Loucy (cell line): ENCODE measurements around the gene AHNAK.

Experiments used
- H2AFZ ChIP-seq: fragments of 200-600 bp; sonication (generic); 2 replicates; pipeline ENCODE4 v1.6.0; 2016; ENCODE audit warnings: antibody characterized with exemption, mild to moderate bottlenecking, low read length, moderate library complexity
- H3F3A ChIP-seq: fragments of 200-600 bp; 2 replicates; pipeline ENCODE4 v1.6.0; 2016; ENCODE audit warnings: antibody characterized with exemption, low read depth, mild to moderate bottlenecking
- H3K27me3 ChIP-seq: fragments of 200-600 bp; sonication (generic); 2 replicates; pipeline ENCODE4 v1.6.1; 2014; ENCODE audit warnings: low read length, mild to moderate bottlenecking; ENCODE audit not compliant: insufficient read depth, poor library complexity, severe bottlenecking
- H3K36me3 ChIP-seq: fragments of 200-600 bp; sonication (generic); 2 replicates; pipeline ENCODE4 v1.6.1; 2016; ENCODE audit warnings: low read length; ENCODE audit not compliant: insufficient read depth
- H3K4me1 ChIP-seq: fragments of 200-600 bp; sonication (generic); 2 replicates; pipeline ENCODE4 v1.5.1; 2014; ENCODE audit warnings: low read length, mild to moderate bottlenecking; ENCODE audit not compliant: insufficient read depth, poor library complexity, severe bottlenecking
- H3K4me2 ChIP-seq: fragments of 200-600 bp; sonication (generic); 2 replicates; pipeline ENCODE4 v1.6.0; 2014; ENCODE audit warnings: antibody characterized with exemption, low read length, low read depth, mild to moderate bottlenecking; ENCODE audit not compliant: poor library complexity, severe bottlenecking
- H3K4me3 ChIP-seq: fragments of 200-600 bp; sonication (generic); 2 replicates; pipeline ENCODE4 v1.5.1; 2014; ENCODE audit warnings: low read length, mild to moderate bottlenecking, mixed read lengths; ENCODE audit not compliant: poor library complexity, severe bottlenecking
- H3K79me2 ChIP-seq: fragments of 200-600 bp; sonication (generic); 2 replicates; pipeline ENCODE4 v1.6.1; 2014; ENCODE audit warnings: low read length; ENCODE audit not compliant: insufficient read depth
- H3K9ac ChIP-seq: fragments of 200-600 bp; sonication (generic); 2 replicates; pipeline ENCODE4 v1.6.0; 2014; ENCODE audit warnings: mild to moderate bottlenecking, low read depth, low read length, moderate library complexity; ENCODE audit not compliant: poor library complexity, severe bottlenecking
- H3K9me2 ChIP-seq: fragments of 200-600 bp; sonication (generic); replicated peaks from 2 replicates; pipeline ENCODE4 v1.6.1; 2016; ENCODE audit warnings: low read depth, low read length, mixed read lengths
- H3K9me3 ChIP-seq: fragments of 200-600 bp; sonication (generic); 2 replicates; pipeline ENCODE4 v1.6.1; 2014; ENCODE audit warnings: mild to moderate bottlenecking, antibody characterized with exemption, low read length, low read depth; ENCODE audit not compliant: insufficient read depth
- H4K20me1 ChIP-seq: fragments of 200-600 bp; sonication (generic); 2 replicates; pipeline ENCODE4 v1.6.0; 2014; ENCODE audit warnings: antibody characterized with exemption, low read length, mild to moderate bottlenecking; ENCODE audit not compliant: insufficient read depth, poor library complexity, severe bottlenecking
- EZH2phosphoT487 ChIP-seq: fragments of 200-600 bp; IDR thresholded peaks from 2 replicates; pipeline ENCODE4 v1.6.1; 2018; ENCODE audit warnings: antibody characterized with exemption, mild to moderate bottlenecking, moderate library complexity, borderline replicate concordance
- TF ChIP-seq, protein P1 (sequence below): fragments of 200-600 bp; sonication (generic); conservative IDR thresholded peaks from 2 replicates; pipeline ENCODE4 v1.5.1; 2014; ENCODE audit warnings: mild to moderate bottlenecking, antibody characterized with exemption, low read length

AHNAK gene

DNA sequence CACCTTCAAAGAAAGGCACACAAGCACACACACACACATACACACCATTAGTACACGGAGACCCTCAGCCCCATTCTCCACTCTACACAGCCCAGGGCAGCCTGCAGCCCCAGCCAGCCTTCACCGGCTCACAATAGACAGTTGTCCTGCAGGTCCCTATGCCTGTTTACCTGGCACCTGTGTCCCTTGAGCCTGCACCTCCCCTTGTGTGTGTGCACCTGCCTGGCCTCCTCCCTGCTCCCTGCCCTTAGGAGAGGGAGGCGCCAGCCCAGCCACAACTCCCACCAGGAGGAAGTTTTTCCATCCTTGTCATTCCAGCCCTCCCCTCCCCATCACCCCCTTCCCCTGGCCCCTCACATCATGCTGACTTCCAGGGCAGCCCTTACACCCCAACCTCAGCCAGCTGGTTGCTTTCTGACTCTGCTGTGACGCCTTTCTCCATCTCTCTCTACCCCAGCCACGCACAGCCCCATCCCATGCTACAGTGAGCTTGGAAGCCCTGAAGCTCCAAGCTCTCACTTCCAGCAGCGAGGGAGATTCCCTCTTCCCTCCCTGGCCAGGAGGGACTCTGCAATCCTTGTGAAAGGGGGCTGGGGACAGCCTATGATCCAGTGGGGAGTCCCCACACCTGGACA is 4.4 kb downstream of the AHNAK start:
- no peaks in the 10 kb centered on the region for H4K20me1 ChIP-seq
- H3K4me3 ChIP-seq: peak overlapping the region; percentile 70
- peak overlapping the region; percentile 30; the same call in 1 of the 2 replicates for H2AFZ ChIP-seq
- H3K4me1 ChIP-seq: peaks cover 57% of the 10 kb centered on the region
- peaks cover 32% of the 10 kb centered on the region for H3K79me2 ChIP-seq
- no peaks in the 10 kb centered on the region for H3K9me2 ChIP-seq
- peak overlapping the region; percentile 89 for H3K4me2 ChIP-seq
- peak overlapping the region; percentile 70 for H3K9ac ChIP-seq
- no peaks in the 10 kb centered on the region for H3K36me3 ChIP-seq
- no peak for TF ChIP-seq EZH2phosphoT487
- TF ChIP-seq, protein P1, sequence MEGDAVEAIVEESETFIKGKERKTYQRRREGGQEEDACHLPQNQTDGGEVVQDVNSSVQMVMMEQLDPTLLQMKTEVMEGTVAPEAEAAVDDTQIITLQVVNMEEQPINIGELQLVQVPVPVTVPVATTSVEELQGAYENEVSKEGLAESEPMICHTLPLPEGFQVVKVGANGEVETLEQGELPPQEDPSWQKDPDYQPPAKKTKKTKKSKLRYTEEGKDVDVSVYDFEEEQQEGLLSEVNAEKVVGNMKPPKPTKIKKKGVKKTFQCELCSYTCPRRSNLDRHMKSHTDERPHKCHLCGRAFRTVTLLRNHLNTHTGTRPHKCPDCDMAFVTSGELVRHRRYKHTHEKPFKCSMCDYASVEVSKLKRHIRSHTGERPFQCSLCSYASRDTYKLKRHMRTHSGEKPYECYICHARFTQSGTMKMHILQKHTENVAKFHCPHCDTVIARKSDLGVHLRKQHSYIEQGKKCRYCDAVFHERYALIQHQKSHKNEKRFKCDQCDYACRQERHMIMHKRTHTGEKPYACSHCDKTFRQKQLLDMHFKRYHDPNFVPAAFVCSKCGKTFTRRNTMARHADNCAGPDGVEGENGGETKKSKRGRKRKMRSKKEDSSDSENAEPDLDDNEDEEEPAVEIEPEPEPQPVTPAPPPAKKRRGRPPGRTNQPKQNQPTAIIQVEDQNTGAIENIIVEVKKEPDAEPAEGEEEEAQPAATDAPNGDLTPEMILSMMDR: no peak
- no peaks in the 10 kb centered on the region for H3K27me3 ChIP-seq
- no peaks in the 10 kb centered on the region for H3F3A ChIP-seq
- no peaks in the 10 kb centered on the region for H3K9me3 ChIP-seq

DNA sequence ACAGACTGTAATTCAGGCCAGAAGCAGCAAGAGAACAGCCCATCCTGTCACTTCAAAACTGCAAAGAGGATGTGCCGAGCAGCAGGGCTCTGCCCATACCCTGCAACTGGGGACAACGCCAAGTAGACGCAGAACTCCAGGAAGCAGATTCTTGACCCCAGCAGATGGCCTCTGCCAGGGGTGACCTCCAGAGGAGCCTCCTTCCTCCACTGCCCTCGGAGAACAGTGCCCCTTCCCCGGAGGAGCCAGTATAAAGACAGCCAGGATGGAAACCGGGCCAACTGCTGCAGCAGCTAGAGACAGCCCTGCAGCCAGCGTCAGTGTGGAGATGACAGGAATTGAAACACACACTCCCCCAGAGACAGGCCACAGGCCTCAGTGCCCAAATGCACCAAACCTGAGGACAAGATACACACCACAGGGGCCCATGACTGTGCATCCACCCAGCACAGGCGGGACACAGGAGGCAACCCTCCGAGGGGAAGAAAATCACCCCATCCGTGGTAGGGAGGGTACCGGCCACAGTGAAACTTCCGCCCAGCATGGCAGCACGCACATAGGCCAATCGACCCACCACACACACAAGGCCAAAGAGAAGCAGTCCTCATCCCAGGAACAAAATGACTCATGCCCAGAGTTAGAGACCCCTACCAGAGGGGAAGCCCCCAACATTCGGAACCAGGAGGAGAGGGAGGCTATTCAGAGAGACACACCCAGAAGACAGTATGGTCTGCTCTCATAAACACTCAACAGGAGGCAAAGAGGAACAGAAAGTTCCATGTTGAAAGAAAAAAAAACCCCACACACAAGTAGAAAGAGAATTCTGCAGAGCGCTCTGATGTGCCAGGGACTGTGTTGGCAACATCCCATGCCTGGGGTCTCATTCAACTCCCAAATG is 5.6 kb downstream of the AHNAK start:
- no peak for TF ChIP-seq EZH2phosphoT487
- TF ChIP-seq, protein P1: no peak
- no peaks in the 10 kb centered on the region for H3K9me3 ChIP-seq
- H3K4me1 ChIP-seq: peaks cover 54% of the 10 kb centered on the region
- H3K79me2 ChIP-seq: peaks cover 32% of the 10 kb centered on the region
- H4K20me1 ChIP-seq: no peaks in the 10 kb centered on the region
- H3K27me3 ChIP-seq: no peaks in the 10 kb centered on the region
- H2AFZ ChIP-seq: no peak overlapping the region
- H3F3A ChIP-seq: no peaks in the 10 kb centered on the region
- peak overlapping the region; percentile 89 for H3K4me2 ChIP-seq
- H3K9me2 ChIP-seq: no peaks in the 10 kb centered on the region
- no peaks in the 10 kb centered on the region for H3K36me3 ChIP-seq
- H3K9ac ChIP-seq: no peak overlapping the region
- no peak overlapping the region for H3K4me3 ChIP-seq

DNA sequence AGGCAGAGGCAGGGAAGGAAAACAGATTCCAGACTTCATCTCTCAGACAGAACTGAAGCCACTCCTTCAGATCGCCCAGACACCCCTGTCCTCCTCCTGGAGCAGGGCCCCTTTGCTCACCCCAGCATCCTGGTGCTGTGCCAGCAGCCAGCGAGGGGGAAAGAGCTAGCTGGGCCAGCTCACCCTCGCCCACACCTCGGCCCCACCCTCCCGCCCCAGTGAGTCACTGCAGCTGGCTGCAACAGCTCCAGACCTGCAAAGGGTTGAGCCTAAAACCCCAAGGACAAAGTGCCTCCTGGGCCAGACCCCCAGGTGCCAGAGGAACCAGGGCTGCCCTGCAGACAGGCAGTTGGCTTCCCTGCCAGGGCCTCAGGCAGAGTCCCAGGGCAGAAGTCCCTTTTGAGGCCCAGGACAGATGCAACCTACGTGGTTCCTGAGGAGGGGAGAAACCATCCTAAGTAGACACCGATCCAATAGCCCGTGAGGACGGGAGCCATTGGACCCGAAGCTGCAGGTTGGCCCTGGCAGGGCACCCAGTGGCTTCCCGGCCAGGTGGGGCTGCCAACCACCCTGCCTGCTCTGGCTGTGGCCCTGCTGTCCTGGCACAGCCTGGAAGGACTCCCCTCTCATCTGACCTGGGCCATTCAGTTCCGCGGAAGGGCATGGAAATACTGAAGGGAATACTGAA is 7.2 kb downstream of the AHNAK start:
- Histone ChIP-seq H3K4me1 (peaks cover 44% of the 10 kb centered on the region), H3K4me2 (peak overlapping the region; percentile 36), H3K4me3 (no peak overlapping the region), H3K36me3 (peaks cover 4% of the 10 kb centered on the region; the same call in 1 of the 2 replicates), H4K20me1 (no peaks in the 10 kb centered on the region), H3K9me2 (no peaks in the 10 kb centered on the region), H3F3A (no peaks in the 10 kb centered on the region), H3K27me3 (no peaks in the 10 kb centered on the region), H3K9me3 (no peaks in the 10 kb centered on the region), H2AFZ (no peak overlapping the region), H3K9ac (peak overlapping the region; percentile 35), H3K79me2 (peaks cover 28% of the 10 kb centered on the region)
- TF ChIP-seq EZH2phosphoT487: no peak
- TF ChIP-seq, protein P1: no peak
